ENCODE results near the gene UQCRC1.

Gene UQCRC1

DNA sequence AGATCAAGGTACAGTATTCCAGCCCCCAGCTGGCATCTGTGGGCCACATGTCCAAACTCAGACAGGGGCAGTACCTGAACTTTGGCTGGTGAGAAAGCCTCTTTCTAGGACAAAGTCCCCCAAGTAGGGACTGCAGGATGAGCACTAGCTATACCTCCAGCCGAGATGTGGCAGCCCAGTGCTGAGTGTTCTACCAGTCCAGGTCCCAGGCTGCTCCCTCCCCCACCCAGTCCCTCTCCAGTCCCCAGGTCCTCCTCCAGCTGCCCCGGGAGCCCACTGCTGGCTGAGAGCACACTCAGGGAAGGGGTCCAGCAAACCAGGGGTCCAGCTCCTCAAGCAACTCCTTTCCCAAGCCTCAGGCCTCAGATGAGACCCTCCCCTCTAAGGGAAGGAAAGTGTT is 24.3 kb upstream of the UQCRC1 start:
- no peak for DNase-seq (ENCODE audit: low spot score)

DNA sequence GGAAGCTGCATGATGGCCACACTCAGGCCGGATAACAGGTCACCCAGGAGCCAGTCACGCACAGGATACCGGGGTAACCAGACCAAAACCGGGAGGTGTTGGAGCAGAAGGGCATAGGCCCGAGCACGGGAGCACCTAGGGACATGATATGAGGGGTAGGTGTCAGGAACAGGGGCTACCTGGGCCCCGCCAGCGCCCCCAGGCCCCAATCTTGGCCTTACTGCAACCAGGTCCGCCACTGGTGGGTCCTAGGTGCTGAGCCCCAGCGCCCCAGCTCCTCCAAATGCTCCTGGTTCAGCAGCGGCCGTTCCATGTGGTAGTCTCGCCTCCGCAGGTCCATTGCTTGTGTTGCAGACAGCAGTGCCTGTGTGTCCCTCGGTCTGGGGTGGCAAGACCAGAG is 23.8 kb upstream of the UQCRC1 start:
- no peak for DNase-seq (ENCODE audit: low spot score)

DNA sequence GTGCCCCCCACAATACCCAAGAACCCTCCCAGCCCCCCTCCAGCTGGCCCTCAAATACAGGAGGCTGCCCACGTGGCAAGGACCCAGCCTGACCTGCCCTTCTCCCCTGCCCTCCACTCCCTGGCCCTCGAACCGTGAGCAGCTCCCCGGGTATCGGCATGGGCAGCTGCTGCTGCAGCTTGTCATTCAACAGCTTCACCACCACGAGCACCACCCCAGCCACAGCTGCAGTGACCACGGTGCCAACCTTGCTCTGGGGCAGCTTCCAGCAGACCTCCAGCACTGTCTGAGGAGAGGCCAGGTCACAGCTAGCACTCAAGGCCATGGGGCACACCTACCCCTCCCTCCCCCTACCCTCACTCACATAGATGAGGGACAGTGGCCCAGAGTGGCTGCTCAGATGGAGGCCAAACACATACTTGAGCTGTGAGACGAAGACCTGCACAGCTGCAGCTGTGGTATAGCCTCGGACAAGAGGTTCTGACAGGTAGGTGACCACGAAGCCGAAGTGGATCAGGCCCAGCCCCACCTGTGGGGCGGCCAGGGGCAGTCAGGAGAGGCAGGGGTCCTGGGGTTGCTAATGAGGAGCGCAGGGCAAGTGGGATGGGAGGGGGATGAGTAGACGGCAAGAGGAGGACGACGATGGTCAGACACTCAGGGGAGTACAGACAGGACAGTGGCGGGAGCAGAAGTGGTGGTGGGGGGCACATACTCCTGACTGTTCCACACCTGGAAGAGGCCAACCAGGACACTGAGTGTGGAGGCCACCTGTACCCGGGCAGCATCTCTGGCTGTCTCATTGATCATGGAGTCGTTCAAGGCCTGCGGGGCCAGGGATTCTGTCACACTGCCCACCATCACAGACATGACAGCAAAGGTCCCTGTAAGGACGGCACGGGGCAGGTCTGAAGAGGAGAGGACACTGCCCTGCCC is 22.3 kb upstream of the UQCRC1 start:
- DNase-seq (ENCODE audit: low spot score): no peak

DNA sequence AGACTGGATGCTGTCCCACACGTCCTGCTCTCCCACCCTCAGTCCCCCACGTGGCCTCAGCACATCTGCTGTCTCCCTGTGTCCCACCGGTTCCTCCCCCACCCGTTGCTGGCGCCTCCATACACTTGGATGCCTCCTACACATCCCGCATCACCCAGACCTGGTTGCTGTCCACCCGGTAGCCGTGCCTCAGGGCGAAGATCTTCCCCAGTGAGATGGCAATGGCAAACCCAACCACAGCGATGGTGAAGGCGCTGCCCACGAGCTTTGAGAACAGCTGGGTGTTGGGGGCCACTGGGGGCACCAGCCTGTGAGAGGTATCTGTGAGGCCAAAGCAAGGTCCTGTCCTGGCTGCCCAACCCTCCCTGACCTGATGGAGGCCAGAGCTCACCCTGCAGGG is 21.4 kb upstream of the UQCRC1 start:
- no peak for DNase-seq (ENCODE audit: low spot score)

DNA sequence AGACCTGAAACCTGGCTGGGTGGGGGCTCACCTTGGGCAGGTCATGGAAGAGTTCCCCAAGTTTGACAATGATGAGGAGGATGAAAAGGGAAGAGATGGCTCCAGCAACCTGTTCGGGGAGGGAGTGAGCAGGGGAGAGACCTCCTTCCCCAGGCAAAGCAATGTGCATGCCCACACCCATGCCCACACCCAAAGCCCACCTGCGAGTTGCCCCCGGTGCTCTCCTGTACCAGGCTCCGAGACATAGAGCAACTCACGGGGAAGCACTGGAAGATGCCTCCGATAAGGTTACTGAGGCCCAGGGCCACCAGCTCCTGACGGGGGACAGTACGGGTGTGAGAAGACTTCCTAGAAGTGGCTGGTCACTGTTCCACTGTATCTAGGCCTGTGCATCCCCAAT is 21.0 kb upstream of the UQCRC1 start:
- no peak for DNase-seq (ENCODE audit: low spot score)

DNA sequence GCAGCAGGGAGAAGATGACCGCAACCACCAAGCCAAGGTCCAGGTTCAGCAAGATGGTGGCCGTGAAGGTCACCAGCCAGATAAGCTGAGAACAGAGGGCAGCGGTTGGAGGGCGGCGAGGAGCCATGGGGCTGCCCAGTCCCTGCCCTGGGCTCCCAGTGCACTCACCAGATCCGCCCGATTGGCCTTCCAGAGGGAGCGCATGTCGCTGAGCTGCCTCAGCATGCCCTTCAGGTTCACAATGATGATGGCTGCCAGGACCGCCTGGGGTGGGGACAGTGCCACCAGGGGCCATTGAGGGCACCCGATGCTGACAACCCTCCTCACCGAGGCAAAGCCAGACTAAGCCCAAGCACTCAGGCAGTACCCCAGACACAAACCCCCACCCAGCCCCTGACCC is 20.4 kb upstream of the UQCRC1 start:
- no peak for DNase-seq (ENCODE audit: low spot score)

DNA sequence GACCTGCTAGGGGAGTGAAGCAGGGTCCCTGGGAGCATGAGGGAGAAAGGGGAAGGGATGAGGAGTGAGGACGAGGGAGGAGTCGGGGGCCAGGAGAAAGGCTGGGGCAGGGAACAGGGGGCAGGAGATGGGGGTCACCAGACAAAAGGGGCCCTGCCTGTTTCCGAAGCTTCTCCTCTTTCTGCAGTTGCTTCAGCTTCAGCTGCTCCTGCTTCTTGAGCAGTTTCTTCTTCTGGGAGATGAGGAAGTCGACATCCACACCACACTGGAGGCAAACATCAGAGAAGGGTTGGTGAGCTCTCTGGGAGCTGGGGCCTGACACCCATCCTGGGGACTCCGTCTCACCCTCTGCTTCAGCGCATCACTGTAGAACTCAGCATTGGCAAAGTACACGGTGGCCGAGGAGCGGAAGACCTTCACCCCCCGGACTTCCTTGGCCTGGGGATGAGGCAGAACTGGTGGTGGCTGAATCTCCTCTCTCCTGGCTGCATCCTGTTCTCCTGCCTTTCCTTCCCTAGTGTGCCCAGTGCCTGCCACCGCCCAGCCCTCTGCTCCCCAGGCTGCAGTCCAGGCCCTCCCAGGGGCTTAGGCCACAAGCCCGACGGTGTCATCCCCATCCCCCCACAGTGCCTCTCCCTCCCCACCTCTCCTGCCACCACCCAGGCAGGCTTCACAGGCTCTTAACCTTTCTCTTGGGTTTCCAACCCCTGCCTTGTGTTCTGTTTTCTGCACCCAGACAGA is 19.0 kb upstream of the UQCRC1 start:
- no peak for DNase-seq (ENCODE audit: low spot score)

DNA sequence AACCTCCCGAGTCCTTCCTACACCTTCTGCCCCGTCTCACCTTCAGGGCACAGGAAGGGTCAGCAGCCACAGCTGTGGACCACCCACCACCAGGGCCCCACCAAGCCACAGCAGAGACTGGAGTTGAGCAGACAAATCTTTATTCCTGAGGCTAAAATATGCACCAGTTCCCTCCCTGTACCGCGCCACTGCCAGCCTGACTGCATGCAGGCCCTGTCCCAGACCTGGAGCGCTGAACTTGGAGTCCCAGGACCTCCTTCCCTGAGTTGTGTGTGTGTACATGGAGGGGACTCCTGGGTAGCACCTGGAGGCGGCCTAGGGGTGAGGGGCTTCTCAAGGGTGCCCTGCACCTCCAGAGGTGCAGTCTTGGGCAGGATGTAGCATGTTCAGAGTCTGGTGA is 16.2 kb upstream of the UQCRC1 start:
- no peak for DNase-seq (ENCODE audit: low spot score)

DNA sequence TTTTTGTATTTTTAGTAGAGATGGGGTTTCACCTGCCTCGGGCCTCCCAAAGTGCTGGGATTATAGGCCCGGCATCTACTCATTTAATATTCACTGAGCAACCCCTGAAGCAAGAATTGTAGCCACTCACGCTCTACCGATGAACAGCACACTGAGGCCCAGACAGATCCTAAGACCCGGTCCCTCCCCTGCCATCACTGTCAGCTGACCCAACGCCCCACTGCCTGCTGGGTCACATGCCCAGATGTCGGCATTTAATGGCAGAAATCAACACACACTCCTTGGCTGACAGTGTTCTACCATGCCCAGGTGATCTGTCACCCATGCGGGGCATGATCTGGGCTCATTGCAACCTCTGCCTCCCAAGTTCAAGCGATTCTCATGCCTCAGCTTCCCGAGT is 15.3 kb upstream of the UQCRC1 start:
- no peak for DNase-seq (ENCODE audit: low spot score)

DNA sequence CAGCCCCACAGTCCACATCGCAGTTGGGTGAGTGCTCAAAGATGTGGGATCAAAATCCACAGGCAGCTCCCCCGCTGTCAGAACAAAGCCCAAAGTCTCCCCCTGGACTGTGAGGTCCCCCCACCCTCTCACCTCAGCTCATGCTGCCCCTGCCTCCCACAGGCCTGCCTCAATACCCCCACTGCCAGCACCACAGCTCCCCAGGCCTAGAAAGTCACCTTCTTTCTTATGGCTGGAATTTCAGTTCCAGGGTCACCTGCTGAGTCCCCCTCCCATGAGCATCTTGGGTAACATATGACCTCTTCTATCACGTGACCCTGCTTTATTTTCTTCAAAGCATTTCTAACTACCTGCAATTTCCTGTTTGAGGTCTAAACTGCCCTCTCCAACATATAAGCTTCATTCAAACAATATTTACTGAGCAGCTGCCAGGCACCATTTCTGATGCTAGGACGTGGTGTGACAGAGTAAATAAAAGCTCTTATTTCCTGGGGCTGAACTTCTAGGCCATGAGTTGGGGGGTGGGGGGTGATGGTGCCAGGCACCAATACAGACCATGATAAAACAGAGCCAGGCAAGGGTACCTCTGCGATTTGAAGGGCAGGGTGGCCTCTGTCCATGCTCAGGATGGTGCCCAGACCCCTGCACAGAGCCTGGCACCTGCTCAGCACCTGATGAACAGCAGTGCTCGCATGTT is 14.6 kb upstream of the UQCRC1 start:
- DNase-seq (ENCODE audit: low spot score): no peak

DNA sequence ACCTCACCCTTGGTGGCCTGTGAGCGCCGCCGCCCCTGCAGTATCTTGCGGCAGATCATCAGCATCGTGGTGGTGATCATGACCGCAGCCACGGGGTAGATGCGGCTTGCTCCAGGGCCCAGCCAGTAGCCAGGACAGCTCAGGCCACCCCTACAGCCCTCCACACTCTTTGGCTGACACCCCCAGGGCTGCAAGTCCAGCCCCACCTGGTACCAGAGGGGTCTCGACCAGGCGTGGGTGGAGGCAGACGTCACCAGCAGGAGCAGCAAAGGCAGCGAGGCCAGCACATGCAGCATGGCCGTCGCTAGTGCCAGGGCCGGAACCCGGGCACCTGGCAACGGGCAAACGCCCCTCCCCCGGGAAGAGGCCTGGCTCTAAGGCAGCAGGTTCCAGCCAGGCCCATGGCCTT is 12.0 kb upstream of the UQCRC1 start, which contains the start of gene TMEM89:
TSS of gene TMEM89 (minus strand) at position 309 of the 409 bp plus-strand sequence. CDS start at position 296, 13 bp downstream.
- no peak for DNase-seq (ENCODE audit: low spot score)

DNA sequence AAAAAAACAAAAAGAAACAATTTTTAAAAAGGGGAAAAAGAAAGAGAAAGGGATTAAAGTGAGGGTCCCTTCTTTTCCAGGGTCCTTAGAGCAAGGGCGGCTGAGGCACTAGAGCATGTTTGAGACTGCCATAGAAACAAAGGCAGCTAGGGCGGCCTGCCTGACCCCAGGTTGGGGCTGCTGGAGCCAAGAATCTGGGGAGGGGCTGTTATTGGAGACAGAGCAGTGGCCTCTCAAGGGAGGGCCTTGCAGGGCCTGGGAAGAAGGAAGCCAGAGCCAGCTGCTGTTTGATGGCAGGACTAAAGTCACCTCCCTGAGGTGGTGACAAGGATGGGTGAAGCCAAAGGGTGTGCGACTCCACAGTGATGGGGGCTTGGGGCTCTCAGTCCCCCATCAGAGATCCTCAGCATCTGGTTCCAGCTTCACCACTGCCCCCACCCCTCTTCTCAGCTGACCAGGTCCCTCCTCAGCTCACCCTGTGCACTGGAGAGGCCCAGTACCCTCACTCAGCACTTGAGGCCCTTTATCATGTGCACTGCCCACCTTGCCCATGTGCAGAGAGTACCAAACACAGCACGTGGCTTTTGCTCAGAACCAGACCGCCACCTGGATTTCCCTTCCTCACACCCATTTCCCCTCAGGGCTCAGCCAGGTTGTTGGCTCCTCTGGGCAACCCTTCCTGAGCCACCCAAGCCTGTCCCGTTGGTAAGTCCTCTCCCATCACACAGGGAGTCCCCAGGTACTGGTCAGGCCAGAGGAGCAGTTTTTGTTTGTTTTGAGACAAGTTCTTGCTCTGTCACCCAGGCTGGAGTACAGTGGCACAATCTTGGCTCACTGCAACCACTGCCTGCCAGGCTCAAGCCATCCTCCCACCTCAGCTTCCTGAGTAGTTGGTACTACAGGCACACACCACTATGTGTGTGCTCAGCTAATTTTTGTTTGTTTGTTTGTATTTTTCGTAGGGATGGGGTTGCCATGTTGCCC is 10.4 kb upstream of the UQCRC1 start:
- DNase-seq (ENCODE audit: low spot score): no peak

DNA sequence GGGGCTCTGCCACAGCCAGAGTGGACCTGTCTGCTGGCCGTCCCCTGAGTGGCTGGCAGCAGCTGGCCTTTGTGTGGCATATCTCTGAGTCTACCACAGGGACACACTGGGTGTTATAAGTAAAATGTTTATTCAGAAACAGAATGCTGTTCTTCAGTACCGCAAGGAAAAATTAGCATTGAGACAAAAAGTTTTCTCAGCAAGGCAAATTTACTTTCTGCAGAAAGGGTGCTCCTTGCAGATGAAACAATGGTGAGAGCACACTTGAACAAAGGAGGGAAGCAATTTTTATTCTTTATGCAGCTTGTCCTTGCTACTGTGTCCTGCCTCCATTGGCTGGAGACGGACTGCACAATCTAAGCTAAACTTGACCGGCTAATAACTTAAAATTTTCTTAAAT is 8.1 kb upstream of the UQCRC1 start:
- DNase-seq (ENCODE audit: low spot score): no peak

DNA sequence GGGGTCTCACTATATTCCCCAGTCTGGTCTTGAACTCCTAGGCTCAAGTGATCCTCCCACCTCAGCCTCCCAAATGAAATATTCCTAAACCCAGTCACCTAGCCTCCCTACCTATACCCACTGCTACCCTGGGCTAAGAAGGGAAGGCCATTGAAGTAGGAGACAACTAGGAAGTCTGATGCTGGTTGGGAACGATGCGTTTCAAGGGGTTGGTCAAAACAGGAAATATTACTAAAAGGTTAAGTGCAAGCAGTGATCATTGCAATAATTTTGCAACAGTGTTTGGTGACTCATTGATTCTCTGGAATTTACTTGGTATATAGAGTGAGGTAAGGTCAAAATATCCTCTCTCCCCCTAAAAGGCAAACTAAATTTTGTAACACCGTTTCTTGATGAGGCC is 4.6 kb upstream of the UQCRC1 start:
- peak; percentile 42 for DNase-seq (ENCODE audit: low spot score)

DNA sequence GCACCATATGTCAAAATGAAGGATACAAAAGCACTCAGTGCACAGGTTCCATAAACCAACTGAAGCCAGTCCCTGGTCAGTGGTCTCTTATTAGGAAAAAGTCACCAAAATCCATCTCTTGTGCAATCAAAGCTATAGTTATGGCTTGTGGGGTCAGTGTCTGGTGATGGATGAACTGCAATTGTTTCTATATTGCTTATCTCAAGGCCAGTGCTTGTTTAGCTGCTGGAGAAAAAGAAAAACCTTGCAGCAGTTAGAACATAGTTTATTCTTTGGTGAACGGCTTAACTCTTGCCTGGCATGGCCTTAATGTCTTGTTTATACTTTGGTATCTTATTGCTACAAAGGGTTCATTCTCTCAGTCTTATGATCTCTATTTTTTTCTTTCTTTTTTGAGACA is 2.9 kb upstream of the UQCRC1 start:
- no peak for DNase-seq (ENCODE audit: low spot score)

DNA sequence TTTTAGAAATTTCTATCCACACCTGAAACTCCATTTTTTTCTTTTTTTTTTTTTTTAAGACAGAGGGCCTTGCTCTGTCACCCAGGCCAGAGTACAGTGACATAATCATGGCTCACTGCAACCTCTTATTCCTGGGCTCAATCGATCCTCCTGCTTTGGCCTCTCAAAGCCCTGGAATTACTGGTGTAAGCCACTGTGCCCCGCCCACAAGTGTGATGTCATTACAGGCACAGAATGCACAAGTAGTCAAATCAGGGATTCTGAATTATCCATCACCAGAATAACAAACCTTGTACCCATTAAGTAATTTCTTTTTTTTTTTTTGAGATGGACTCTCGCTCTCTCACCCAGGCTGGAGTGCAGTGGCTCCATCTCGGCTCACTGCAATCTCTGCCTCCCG is 1.9 kb downstream of the UQCRC1 start:
- DNase-seq (ENCODE audit: low spot score): no peak

DNA sequence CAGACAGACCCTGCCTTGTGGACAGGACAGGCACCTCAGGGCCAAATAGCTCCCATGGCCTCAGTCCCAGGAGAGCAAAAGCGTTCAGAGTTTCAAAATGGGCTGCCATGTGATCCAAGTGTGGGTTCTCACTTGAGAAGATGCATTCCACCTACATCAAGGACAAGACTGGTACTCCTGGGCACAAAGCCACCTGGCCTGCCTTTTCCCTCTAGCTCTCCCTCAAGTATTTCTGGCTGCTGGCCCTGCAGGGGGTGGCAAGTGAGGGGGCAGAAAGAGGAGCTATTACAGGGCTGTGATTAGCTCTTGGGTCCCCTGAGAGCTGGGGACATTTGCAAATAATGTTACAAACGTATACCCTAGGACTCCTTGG is 7.8 kb downstream of the UQCRC1 start:
- no peak for DNase-seq (ENCODE audit: low spot score)

DNA sequence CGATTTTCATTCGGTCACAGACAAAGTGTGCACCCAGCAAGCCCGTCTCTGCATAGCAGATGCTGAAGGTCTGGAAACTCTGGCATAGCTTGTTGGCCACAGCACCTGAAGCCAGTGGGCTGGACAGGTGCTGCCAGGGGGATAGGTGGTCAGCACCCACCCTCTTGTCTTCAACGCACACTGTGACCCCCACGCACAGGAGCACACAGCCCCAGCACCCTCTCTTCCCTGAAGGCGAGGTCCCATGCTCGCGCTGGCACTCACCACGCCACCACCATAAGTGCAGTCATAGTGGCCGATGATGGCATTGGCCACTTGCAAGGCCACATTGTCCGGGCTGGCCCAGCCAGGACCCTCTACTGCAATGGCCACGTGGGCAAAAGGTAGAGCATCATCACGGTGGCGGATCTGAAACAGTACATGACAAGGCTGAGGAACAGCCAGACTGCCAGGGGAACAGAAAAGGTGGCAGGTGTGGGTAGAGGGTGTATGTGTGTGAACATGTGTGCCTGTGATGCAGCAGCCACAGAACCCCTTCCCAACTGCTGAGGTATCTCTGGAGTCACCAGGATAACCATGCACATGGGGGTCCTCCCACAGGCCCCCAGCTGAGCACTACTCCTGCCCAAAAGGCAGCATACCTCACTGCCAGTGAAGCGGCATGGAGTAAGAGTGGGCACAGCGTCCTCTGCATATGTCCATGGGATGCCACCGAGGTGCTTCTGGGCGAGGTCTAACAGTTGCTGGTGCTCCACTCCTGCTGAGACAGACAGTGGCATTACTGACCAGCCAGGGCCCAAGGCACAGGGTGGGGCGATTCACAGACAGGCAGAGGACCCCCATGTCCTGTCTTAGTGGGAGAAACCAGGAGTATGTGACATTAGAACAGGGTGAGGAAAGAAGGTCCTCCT is 8.5 kb downstream of the UQCRC1 start:
- DNase-seq (ENCODE audit: low spot score): no peak

DNA sequence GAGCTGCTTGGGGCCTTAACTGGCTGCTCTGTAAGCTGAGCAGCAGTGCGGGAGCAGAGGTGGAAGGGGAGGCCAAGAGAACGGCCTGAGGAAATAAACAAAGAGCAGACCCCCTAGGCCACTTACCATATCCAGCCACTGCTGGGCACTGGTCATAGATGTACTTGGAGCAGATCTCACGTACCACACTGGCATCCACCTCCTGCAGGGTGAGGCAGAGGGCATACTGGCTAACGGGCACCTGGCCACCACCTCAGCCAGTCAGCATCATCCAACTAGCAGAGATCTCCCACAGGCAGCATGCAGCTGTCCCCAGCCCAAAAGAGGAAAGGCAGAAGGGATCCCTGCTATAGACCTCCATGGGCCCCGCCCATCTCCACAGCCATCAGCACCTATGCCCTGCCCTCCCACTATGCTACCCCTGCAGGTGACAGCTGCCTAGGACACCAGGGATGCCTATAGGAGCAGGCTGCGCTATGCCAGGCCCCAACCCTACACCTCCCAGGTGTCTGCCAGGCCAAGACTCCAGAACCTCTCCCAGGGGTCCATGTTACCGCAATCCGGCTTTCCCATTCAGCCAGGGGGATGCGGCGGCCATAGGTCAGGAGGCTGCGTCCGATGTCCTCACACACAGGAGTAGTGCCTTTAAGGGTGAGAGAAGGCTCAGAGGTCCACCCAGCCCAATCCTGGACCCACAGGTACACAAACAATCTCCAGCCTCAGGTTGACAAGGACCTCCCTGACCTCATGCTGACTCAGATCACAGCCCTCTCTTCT is 9.7 kb downstream of the UQCRC1 start:
- no peak for DNase-seq (ENCODE audit: low spot score)

DNA sequence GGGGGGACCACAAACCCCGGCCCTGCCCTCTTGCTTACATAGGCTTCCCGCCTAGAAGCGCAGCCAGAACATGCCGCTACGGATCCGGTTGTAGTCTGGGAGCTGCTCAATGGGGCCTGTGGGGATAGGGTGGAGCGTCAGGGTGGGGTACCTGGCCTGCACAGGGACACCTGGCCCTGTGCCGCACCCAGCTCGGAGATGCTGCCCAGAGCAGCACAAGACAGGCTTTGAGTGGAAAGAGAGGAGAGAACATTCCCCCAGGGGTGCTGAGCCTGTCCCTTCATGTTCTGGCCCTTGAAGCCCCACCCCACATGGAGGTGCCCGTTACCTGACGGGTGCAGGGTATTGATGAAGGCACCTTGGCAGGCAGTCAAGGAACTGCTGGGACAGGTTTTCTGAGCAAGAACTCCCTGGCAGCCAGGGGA is 10.4 kb downstream of the UQCRC1 start:
- no peak for DNase-seq (ENCODE audit: low spot score)

Measured in kidney capillary endothelial cell (primary cell).